ENCODE data around the gene VPS45.

Gene VPS45

GRCh38 chr1:150106341-150106740 lies 38.8 kb downstream of the VPS45 start:
- ATAC-seq (ENCODE audit: insufficient read depth, low read depth) (peak; percentile 88), DNase-seq (peak; percentile 32)
- Histone ChIP-seq H3K9ac (ENCODE audit: low read depth, low read length) (no peak overlapping the region), H3K36me3 (ENCODE audit: insufficient read depth, low read length) (no peaks in the 10 kb centered on the region; the same call in 1 of the 2 replicates), H4K20me1 (ENCODE audit: insufficient read depth, low read length) (no peaks in the 10 kb centered on the region), H3K9me3 (ENCODE audit: insufficient read depth, low read length, severe bottlenecking) (no peaks in the 10 kb centered on the region), H3K27me3 (ENCODE audit: insufficient read depth, low read length, poor library complexity) (no peaks in the 10 kb centered on the region), H3K4me3 (ENCODE audit: low read depth in 1 of 2, low read length in 2 of 2) (no peak overlapping the region), H3K4me1 (ENCODE audit: insufficient read depth, low read length) (peaks cover 39% of the 10 kb centered on the region), H3K4me2 (ENCODE audit: insufficient read depth, low read length) (0 out of 2 replicates have a peak overlapping the region, but pooled peaks have one; percentile 5), H3K79me2 (ENCODE audit: insufficient read depth, low read length) (no peaks in the 10 kb centered on the region), H2AFZ (ENCODE audit: low read depth, low read length) (no peak overlapping the region), H3K27ac (ENCODE audit: low read length) (peak overlapping the region; percentile 41; the same call in 1 of the 2 replicates)
- no peak for TF ChIP-seq EZH2 (IDR thresholded peaks at IDR 0.05; ENCODE audit: borderline replicate concordance, low read depth, low read length, severe bottlenecking)
- TF ChIP-seq CTCF (IDR thresholded peaks at IDR 0.05; ENCODE audit: borderline replicate concordance, extremely low read depth, low read length, poor library complexity, severe bottlenecking) = no peak

GRCh38 chr1:150109586-150109985 lies 42.0 kb downstream of the VPS45 start:
- Histone ChIP-seq H3K27ac (ENCODE audit: low read length) (peak overlapping the region; percentile 44), H3K9ac (ENCODE audit: low read depth, low read length) (no peak overlapping the region), H3K4me3 (ENCODE audit: low read depth in 1 of 2, low read length in 2 of 2) (no peak overlapping the region)

GRCh38 chr1:150110116-150110515 lies 42.5 kb downstream of the VPS45 start:
- Histone ChIP-seq H3K4me2 (ENCODE audit: insufficient read depth, low read length) (no peak overlapping the region), H3K4me3 (ENCODE audit: low read depth in 1 of 2, low read length in 2 of 2) (no peak overlapping the region), H3K4me1 (ENCODE audit: insufficient read depth, low read length) (peaks cover 39% of the 10 kb centered on the region), H3K27me3 (ENCODE audit: insufficient read depth, low read length, poor library complexity) (no peaks in the 10 kb centered on the region), H2AFZ (ENCODE audit: low read depth, low read length) (no peak overlapping the region), H3K36me3 (ENCODE audit: insufficient read depth, low read length) (peaks cover 13% of the 10 kb centered on the region; the same call in 1 of the 2 replicates), H3K79me2 (ENCODE audit: insufficient read depth, low read length) (no peaks in the 10 kb centered on the region), H4K20me1 (ENCODE audit: insufficient read depth, low read length) (no peaks in the 10 kb centered on the region), H3K27ac (ENCODE audit: low read length) (no peak overlapping the region), H3K9ac (ENCODE audit: low read depth, low read length) (no peak overlapping the region), H3K9me3 (ENCODE audit: insufficient read depth, low read length, severe bottlenecking) (peaks cover 10% of the 10 kb centered on the region)
- ATAC-seq (ENCODE audit: insufficient read depth, low read depth) (no peak), DNase-seq (no peak)
- TF ChIP-seq EZH2 (IDR thresholded peaks at IDR 0.05; ENCODE audit: borderline replicate concordance, low read depth, low read length, severe bottlenecking) = no peak
- no peak for TF ChIP-seq CTCF (IDR thresholded peaks at IDR 0.05; ENCODE audit: borderline replicate concordance, extremely low read depth, low read length, poor library complexity, severe bottlenecking)

More at GRCh38 chr1:150109586-150109985, 42.0 kb downstream of the VPS45 start:
- no peak for TF ChIP-seq CTCF (IDR thresholded peaks at IDR 0.05; ENCODE audit: borderline replicate concordance, extremely low read depth, low read length, poor library complexity, severe bottlenecking)
- Histone ChIP-seq H3K79me2 (ENCODE audit: insufficient read depth, low read length) (no peaks in the 10 kb centered on the region), H2AFZ (ENCODE audit: low read depth, low read length) (no peak overlapping the region), H3K9me3 (ENCODE audit: insufficient read depth, low read length, severe bottlenecking) (peaks cover 5% of the 10 kb centered on the region), H3K4me1 (ENCODE audit: insufficient read depth, low read length) (peaks cover 39% of the 10 kb centered on the region), H3K27me3 (ENCODE audit: insufficient read depth, low read length, poor library complexity) (no peaks in the 10 kb centered on the region), H4K20me1 (ENCODE audit: insufficient read depth, low read length) (no peaks in the 10 kb centered on the region), H3K36me3 (ENCODE audit: insufficient read depth, low read length) (peaks cover 10% of the 10 kb centered on the region; the same call in 1 of the 2 replicates), H3K4me2 (ENCODE audit: insufficient read depth, low read length) (no peak overlapping the region)
- DNase-seq (no peak), ATAC-seq (ENCODE audit: insufficient read depth, low read depth) (peak; percentile 65; the same call in 2 of the 3 replicates)

GRCh38 chr1:150111670-150112069 lies 44.1 kb downstream of the VPS45 start:
- Histone ChIP-seq H3K9me3 (ENCODE audit: insufficient read depth, low read length, severe bottlenecking) (peaks cover 10% of the 10 kb centered on the region), H3K79me2 (ENCODE audit: insufficient read depth, low read length) (no peaks in the 10 kb centered on the region), H3K4me2 (ENCODE audit: insufficient read depth, low read length) (no peak overlapping the region), H3K4me3 (ENCODE audit: low read depth in 1 of 2, low read length in 2 of 2) (no peak overlapping the region), H3K36me3 (ENCODE audit: insufficient read depth, low read length) (peaks cover 13% of the 10 kb centered on the region; the same call in 1 of the 2 replicates), H4K20me1 (ENCODE audit: insufficient read depth, low read length) (no peaks in the 10 kb centered on the region), H3K27ac (ENCODE audit: low read length) (no peak overlapping the region), H2AFZ (ENCODE audit: low read depth, low read length) (no peak overlapping the region), H3K27me3 (ENCODE audit: insufficient read depth, low read length, poor library complexity) (no peaks in the 10 kb centered on the region), H3K9ac (ENCODE audit: low read depth, low read length) (no peak overlapping the region), H3K4me1 (ENCODE audit: insufficient read depth, low read length) (peaks cover 25% of the 10 kb centered on the region)
- ATAC-seq (ENCODE audit: insufficient read depth, low read depth) (no peak), DNase-seq (no peak)
- TF ChIP-seq EZH2 (IDR thresholded peaks at IDR 0.05; ENCODE audit: borderline replicate concordance, low read depth, low read length, severe bottlenecking) (no peak), CTCF (IDR thresholded peaks at IDR 0.05; ENCODE audit: borderline replicate concordance, extremely low read depth, low read length, poor library complexity, severe bottlenecking) (no peak)
